NT2/D1 (cell line): Measurements from ENCODE around the gene APP.

Source experiments
- SUZ12 ChIP-seq: IDR thresholded peaks from 2 replicates; pipeline ENCODE4 v1.6.1; 2011; ENCODE audit not compliant: insufficient read length, insufficient read depth; ENCODE audit errors: extremely low read depth
- YY1 ChIP-seq: IDR thresholded peaks from 2 replicates; pipeline ENCODE4 v1.6.1; 2011; ENCODE audit not compliant: insufficient read length, insufficient read depth
- ZNF274 ChIP-seq: IDR thresholded peaks from 2 replicates; pipeline ENCODE4 v1.6.1; 2011; ENCODE audit warnings: mild to moderate bottlenecking, low read depth, low read length

GRCh38 chr21:25908495-25908894, 262.1 kb downstream of the APP start:
- TF ChIP-seq ZNF274, result no peak
- no peak for TF ChIP-seq SUZ12
- no peak for TF ChIP-seq YY1
